ENCODE results near the gene MMEL1. TPM values are rescaled to one million over a fixed set of nuclear protein-coding genes. Genes with fewer than 3 reads are reported as not detected.
A peak's percentile ranks its signal among the peaks of the same experiment; 100 is the strongest.

Gene MMEL1
- total RNA-seq, 1 donor from 2014 or later: 1.0 TPM

DNA sequence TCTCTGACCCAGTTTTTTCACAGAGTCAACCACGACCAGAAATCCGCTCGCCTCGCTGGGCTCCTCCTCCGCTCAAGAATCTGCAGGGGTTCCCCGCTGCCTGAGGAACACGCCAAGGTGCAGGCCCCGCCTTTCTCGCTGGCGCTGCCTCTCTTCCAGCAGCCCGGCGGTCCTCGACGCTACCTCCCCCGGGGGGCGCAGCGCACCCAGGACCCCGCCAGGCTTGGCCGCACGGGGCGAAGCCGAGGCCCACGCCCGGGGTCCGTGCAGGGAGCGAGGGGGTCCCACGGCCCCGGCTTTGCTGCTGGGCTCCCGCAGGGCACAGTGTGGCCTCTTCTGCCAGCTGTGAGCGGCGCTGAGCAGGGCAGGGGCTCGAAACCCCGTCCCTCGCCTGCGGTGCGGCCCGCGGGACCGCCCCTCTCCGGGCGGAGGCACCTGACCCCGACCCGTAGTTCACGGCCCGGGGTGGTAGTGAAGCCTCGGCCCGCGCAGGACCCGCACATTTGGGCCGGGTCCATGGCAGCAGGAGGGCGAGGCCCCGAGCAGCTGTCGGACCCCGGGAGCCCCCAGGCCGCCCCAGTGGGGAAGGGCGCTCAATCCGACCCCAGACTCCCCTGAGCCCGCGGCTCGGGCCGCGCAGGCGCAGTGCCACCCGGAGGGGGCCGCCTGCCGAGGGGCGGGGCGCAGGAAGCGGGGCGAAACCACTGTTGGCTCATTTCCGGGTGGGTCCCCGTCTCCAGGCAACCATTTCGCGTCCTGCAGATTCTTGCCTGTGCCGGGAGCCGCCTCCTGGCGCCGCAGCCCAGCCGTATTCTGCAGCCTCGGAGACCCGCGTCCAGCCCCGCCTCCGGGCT, 10.0 kb upstream of the MMEL1 start:
- Histone ChIP-seq H3K36me3 (ENCODE audit: control insufficient read depth in 3 of 3, insufficient read depth in 3 of 3, low read length in 3 of 3) (no peaks in the 10 kb centered on the region), H3K9me3 (ENCODE audit: control insufficient read depth in 3 of 3, low read length in 3 of 3) (peaks cover 0 to 4% (median 1%) of the 10 kb centered on the region in 3 donors), H3K4me3 (ENCODE audit: low read length in 3 of 3) (peak overlapping the region; percentile 63 to 75 (median 73)), H3K27ac (ENCODE audit: low read depth, low read length) (peak overlapping the region; percentile 62), H3K9ac (ENCODE audit: low read depth in 1 of 3, low read length in 3 of 3) (peak overlapping the region; percentile 57 to 82 (median 77)), H3K27me3 (ENCODE audit: control insufficient read depth in 3 of 3, insufficient read depth in 3 of 3, low read length in 3 of 3) (peaks cover 12 to 35% (median 23%) of the 10 kb centered on the region in 3 donors), H3K4me1 (ENCODE audit: control insufficient read depth in 3 of 3, insufficient read depth in 3 of 3, low read length in 3 of 3) (peaks cover 0 to 12% (median 10%) of the 10 kb centered on the region in 3 donors)

DNA sequence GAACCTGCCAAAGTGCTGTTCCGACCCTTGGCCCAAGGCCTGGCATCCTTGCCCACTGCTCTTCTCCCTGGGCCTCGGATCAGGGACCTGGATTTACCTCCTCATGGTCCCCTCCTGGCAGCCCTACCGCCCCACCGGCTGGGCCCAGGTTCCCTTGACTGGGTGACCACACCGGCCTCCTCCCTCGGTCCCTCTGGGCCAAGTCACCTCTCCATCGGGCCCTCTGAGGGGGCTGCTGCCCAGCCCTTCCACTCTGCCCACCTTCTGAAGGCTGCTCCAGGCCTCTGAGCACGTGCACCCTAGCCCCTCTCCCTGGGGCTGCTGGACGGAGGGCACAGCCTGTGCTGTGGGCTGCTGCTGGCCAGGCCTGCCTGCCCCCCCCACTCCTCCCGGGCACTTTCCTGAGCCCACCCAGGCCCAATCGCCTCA, 9.3 kb upstream of the MMEL1 start:
- Histone ChIP-seq H3K27me3 (ENCODE audit: control insufficient read depth in 3 of 3, insufficient read depth in 3 of 3, low read length in 3 of 3) (peaks cover 12 to 41% (median 23%) of the 10 kb centered on the region in 3 donors), H3K27ac (ENCODE audit: low read depth, low read length) (no peak overlapping the region), H3K9ac (ENCODE audit: low read depth in 1 of 3, low read length in 3 of 3) (peak overlapping the region; percentile 57 to 82 (median 77)), H3K9me3 (ENCODE audit: control insufficient read depth in 3 of 3, low read length in 3 of 3) (peaks cover under 1 to 9% (median 2%) of the 10 kb centered on the region in 3 donors), H3K36me3 (ENCODE audit: control insufficient read depth in 3 of 3, insufficient read depth in 3 of 3, low read length in 3 of 3) (no peaks in the 10 kb centered on the region), H3K4me1 (ENCODE audit: control insufficient read depth in 3 of 3, insufficient read depth in 3 of 3, low read length in 3 of 3) (peaks cover 0 to 12% (median 10%) of the 10 kb centered on the region in 3 donors), H3K4me3 (ENCODE audit: low read length in 3 of 3) (peak overlapping the region; percentile 63 to 75 (median 73))

GRCh38 chr1:2641381-2642130, 8.7 kb upstream of the MMEL1 start:
- peaks cover 5 to 12% (median 6%) of the 10 kb centered on the region in 3 donors for H3K9me3 ChIP-seq (ENCODE audit: control insufficient read depth in 3 of 3, low read length in 3 of 3)
- H3K9ac ChIP-seq (ENCODE audit: low read depth in 1 of 3, low read length in 3 of 3): peak overlapping the region in 2 of 3 donors; percentile 77 to 82
- peaks cover 12 to 47% (median 23%) of the 10 kb centered on the region in 3 donors for H3K27me3 ChIP-seq (ENCODE audit: control insufficient read depth in 3 of 3, insufficient read depth in 3 of 3, low read length in 3 of 3)
- peak overlapping the region in 2 of 3 donors; percentile 73 to 75 for H3K4me3 ChIP-seq (ENCODE audit: low read length in 3 of 3)
- H3K27ac ChIP-seq (ENCODE audit: low read depth, low read length): no peak overlapping the region
- H3K36me3 ChIP-seq (ENCODE audit: control insufficient read depth in 3 of 3, insufficient read depth in 3 of 3, low read length in 3 of 3): no peaks in the 10 kb centered on the region
- peaks cover 0 to 12% (median 10%) of the 10 kb centered on the region in 3 donors for H3K4me1 ChIP-seq (ENCODE audit: control insufficient read depth in 3 of 3, insufficient read depth in 3 of 3, low read length in 3 of 3)

GRCh38 chr1:2640626-2641025, 7.8 kb upstream of the MMEL1 start:
- Histone ChIP-seq H3K4me3 (ENCODE audit: low read length in 3 of 3) (no peak overlapping the region), H3K9me3 (ENCODE audit: control insufficient read depth in 3 of 3, low read length in 3 of 3) (peaks cover 9% of the 10 kb centered on the region in 3 donors), H3K27ac (ENCODE audit: low read depth, low read length) (no peak overlapping the region), H3K36me3 (ENCODE audit: control insufficient read depth in 3 of 3, insufficient read depth in 3 of 3, low read length in 3 of 3) (no peaks in the 10 kb centered on the region), H3K27me3 (ENCODE audit: control insufficient read depth in 3 of 3, insufficient read depth in 3 of 3, low read length in 3 of 3) (peaks cover 12 to 52% (median 26%) of the 10 kb centered on the region in 3 donors), H3K4me1 (ENCODE audit: control insufficient read depth in 3 of 3, insufficient read depth in 3 of 3, low read length in 3 of 3) (peaks cover 0 to 12% (median 10%) of the 10 kb centered on the region in 3 donors), H3K9ac (ENCODE audit: low read depth in 1 of 3, low read length in 3 of 3) (no peak overlapping the region)

GRCh38 chr1:2639607-2640521, 7.0 kb upstream of the MMEL1 start:
- H3K36me3 ChIP-seq (ENCODE audit: control insufficient read depth in 3 of 3, insufficient read depth in 3 of 3, low read length in 3 of 3): no peaks in the 10 kb centered on the region
- no peak overlapping the region for H3K9ac ChIP-seq (ENCODE audit: low read depth in 1 of 3, low read length in 3 of 3)
- peaks cover 0 to 12% (median 10%) of the 10 kb centered on the region in 3 donors for H3K4me1 ChIP-seq (ENCODE audit: control insufficient read depth in 3 of 3, insufficient read depth in 3 of 3, low read length in 3 of 3)
- peaks cover 17 to 60% (median 33%) of the 10 kb centered on the region in 3 donors for H3K27me3 ChIP-seq (ENCODE audit: control insufficient read depth in 3 of 3, insufficient read depth in 3 of 3, low read length in 3 of 3)
- H3K27ac ChIP-seq (ENCODE audit: low read depth, low read length): no peak overlapping the region
- peaks cover 9% of the 10 kb centered on the region in 3 donors for H3K9me3 ChIP-seq (ENCODE audit: control insufficient read depth in 3 of 3, low read length in 3 of 3)
- H3K4me3 ChIP-seq (ENCODE audit: low read length in 3 of 3): no peak overlapping the region

GRCh38 chr1:2639203-2639602, 6.4 kb upstream of the MMEL1 start:
- no peaks in the 10 kb centered on the region for H3K36me3 ChIP-seq (ENCODE audit: control insufficient read depth in 3 of 3, insufficient read depth in 3 of 3, low read length in 3 of 3)
- no peak overlapping the region for H3K9ac ChIP-seq (ENCODE audit: low read depth in 1 of 3, low read length in 3 of 3)
- H3K27ac ChIP-seq (ENCODE audit: low read depth, low read length): no peak overlapping the region
- H3K9me3 ChIP-seq (ENCODE audit: control insufficient read depth in 3 of 3, low read length in 3 of 3): peaks cover 9% of the 10 kb centered on the region in 3 donors
- H3K4me3 ChIP-seq (ENCODE audit: low read length in 3 of 3): no peak overlapping the region
- H3K4me1 ChIP-seq (ENCODE audit: control insufficient read depth in 3 of 3, insufficient read depth in 3 of 3, low read length in 3 of 3): peaks cover 0 to 12% (median 10%) of the 10 kb centered on the region in 3 donors
- H3K27me3 ChIP-seq (ENCODE audit: control insufficient read depth in 3 of 3, insufficient read depth in 3 of 3, low read length in 3 of 3): peaks cover 20 to 62% (median 33%) of the 10 kb centered on the region in 3 donors

- Histone ChIP-seq H3K4me1 (ENCODE audit: control insufficient read depth in 3 of 3, insufficient read depth in 3 of 3, low read length in 3 of 3) (peaks cover 0 to 12% (median 9%) of the 10 kb centered on the region in 3 donors), H3K27ac (ENCODE audit: low read depth, low read length) (no peak overlapping the region), H3K9me3 (ENCODE audit: control insufficient read depth in 3 of 3, low read length in 3 of 3) (peaks cover 9% of the 10 kb centered on the region in 3 donors), H3K4me3 (ENCODE audit: low read length in 3 of 3) (no peak overlapping the region), H3K9ac (ENCODE audit: low read depth in 1 of 3, low read length in 3 of 3) (no peak overlapping the region), H3K27me3 (ENCODE audit: control insufficient read depth in 3 of 3, insufficient read depth in 3 of 3, low read length in 3 of 3) (peaks cover 20 to 63% (median 33%) of the 10 kb centered on the region in 3 donors), H3K36me3 (ENCODE audit: control insufficient read depth in 3 of 3, insufficient read depth in 3 of 3, low read length in 3 of 3) (no peaks in the 10 kb centered on the region)
Measured at GRCh38 chr1:2638466-2639115, 5.8 kb upstream of the MMEL1 start.

DNA sequence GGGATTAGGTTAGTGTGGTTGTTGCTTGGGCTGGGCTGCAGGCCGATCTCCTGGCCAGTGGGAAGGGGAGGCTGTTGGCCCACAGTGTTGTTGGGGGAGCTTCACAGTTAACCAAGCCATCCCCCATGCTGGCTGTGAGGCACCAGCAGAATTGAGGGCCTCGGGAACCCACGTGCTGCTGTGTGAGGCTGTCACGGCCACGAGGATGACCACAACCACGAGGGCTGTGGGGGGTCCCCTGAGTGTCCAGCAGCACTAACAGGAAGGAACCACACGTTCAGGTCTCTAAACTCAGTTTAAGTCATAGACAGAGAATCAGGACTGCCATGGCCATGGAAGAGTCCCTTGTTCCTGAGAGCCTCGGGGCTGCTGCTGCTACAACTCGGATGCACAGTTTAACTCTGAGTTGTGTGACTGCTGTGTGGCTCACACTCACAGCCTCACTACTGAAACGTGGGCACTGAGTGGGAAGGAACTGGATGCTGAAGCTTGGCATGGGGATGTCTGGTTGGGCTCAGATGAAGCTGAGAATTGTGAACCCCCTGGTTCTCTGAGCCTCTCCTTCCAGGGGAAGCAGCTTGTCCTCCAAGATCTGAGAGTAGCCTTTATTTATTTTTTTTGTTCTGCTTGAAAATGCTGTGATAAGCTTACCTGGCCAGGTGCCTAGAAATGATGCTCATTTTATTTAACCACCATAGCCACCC, 4.8 kb upstream of the MMEL1 start:
- Histone ChIP-seq H3K9me3 (ENCODE audit: control insufficient read depth in 3 of 3, low read length in 3 of 3) (peaks cover 9% of the 10 kb centered on the region in 3 donors), H3K27ac (ENCODE audit: low read depth, low read length) (no peak overlapping the region), H3K36me3 (ENCODE audit: control insufficient read depth in 3 of 3, insufficient read depth in 3 of 3, low read length in 3 of 3) (no peaks in the 10 kb centered on the region)

More for the DNA sequence above, 4.8 kb upstream of the MMEL1 start:
- H3K4me1 ChIP-seq (ENCODE audit: control insufficient read depth in 3 of 3, insufficient read depth in 3 of 3, low read length in 3 of 3): peaks cover 0 to 9% (median 5%) of the 10 kb centered on the region in 3 donors
- no peak overlapping the region for H3K9ac ChIP-seq (ENCODE audit: low read depth in 1 of 3, low read length in 3 of 3)
- no peak overlapping the region for H3K4me3 ChIP-seq (ENCODE audit: low read length in 3 of 3)
- H3K27me3 ChIP-seq (ENCODE audit: control insufficient read depth in 3 of 3, insufficient read depth in 3 of 3, low read length in 3 of 3): peaks cover 28 to 63% (median 34%) of the 10 kb centered on the region in 3 donors

Data from skeletal muscle tissue (tissue), 4 donors.